HL-60 (cell line): ENCODE results near the gene NPEPL1.

Experiments
- DNase-seq, 2 experiments: peaks; one replicate each; pipeline ENCODE4 v3.0.0-alpha.2; 2010 to 2020; ENCODE audit warnings: low read depth in 1 of 2, low spot score in 1 of 2
- H3K27ac ChIP-seq: fragments of 250-450 bp; sonication (Bioruptor Pico); replicated peaks from 2 replicates; pipeline ENCODE4 v1.5.1; 2020; ENCODE audit warnings: mild to moderate bottlenecking, moderate library complexity
- H3K27me3 ChIP-seq: fragments of 250-450 bp; sonication (Bioruptor Pico); 2 replicates; pipeline ENCODE4 v1.5.1; 2021; ENCODE audit warnings: mild to moderate bottlenecking, moderate library complexity; ENCODE audit not compliant: insufficient read depth, poor library complexity, severe bottlenecking
- H3K4me3 ChIP-seq: replicated peaks from 2 replicates; pipeline ENCODE4 v1.5.1; 2011; ENCODE audit warnings: mild to moderate bottlenecking, control low read depth, low read length; ENCODE audit not compliant: insufficient read depth
- CTCF ChIP-seq: IDR thresholded peaks from one replicate; pipeline ENCODE4 v1.5.1; 2011; ENCODE audit warnings: low read length, control low read depth, inconsistent platforms; ENCODE audit not compliant: insufficient read depth
- GABPA ChIP-seq: IDR thresholded peaks from 2 replicates; pipeline ENCODE4 v1.6.1; 2012; ENCODE audit warnings: low read depth
- POLR2AphosphoS5 ChIP-seq: IDR thresholded peaks from 2 replicates; pipeline ENCODE4 v1.6.1; 2012; ENCODE audit warnings: low read depth
- SPI1 ChIP-seq: IDR thresholded peaks from 2 replicates; pipeline ENCODE4 v1.6.1; 2012; ENCODE audit warnings: low read depth, mild to moderate bottlenecking, borderline replicate concordance
- TF ChIP-seq, protein P1 (sequence below): IDR thresholded peaks from 2 replicates; pipeline ENCODE4 v1.6.1; 2012; ENCODE audit warnings: low read depth; ENCODE audit not compliant: insufficient replicate concordance

Gene NPEPL1

DNA sequence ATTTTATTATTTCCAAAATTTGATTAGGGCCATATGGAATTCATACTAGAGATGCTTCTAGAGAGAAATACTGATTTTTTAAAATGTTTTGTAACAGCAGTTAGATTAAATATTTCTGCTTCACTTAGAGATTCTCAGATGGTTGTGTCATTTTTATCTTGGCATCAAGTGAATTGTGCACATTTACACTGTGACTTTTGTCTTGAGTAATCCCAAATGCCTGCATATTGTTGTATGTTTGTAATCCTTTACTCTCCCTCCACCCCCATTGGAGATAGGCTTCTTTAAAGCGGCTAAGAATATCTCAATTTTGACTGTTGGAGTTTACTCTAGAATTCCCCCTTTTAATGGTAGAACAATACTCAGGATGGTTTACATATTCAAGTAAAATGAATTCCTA, 22.5 kb upstream of the NPEPL1 start:
- Histone ChIP-seq H3K27ac (no peak overlapping the region), H3K4me3 (no peak overlapping the region), H3K27me3 (no peaks in the 10 kb centered on the region)
- TF ChIP-seq SPI1 (no peak), GABPA (no peak), CTCF (no peak), POLR2AphosphoS5 (no peak)
- TF ChIP-seq, protein P1, sequence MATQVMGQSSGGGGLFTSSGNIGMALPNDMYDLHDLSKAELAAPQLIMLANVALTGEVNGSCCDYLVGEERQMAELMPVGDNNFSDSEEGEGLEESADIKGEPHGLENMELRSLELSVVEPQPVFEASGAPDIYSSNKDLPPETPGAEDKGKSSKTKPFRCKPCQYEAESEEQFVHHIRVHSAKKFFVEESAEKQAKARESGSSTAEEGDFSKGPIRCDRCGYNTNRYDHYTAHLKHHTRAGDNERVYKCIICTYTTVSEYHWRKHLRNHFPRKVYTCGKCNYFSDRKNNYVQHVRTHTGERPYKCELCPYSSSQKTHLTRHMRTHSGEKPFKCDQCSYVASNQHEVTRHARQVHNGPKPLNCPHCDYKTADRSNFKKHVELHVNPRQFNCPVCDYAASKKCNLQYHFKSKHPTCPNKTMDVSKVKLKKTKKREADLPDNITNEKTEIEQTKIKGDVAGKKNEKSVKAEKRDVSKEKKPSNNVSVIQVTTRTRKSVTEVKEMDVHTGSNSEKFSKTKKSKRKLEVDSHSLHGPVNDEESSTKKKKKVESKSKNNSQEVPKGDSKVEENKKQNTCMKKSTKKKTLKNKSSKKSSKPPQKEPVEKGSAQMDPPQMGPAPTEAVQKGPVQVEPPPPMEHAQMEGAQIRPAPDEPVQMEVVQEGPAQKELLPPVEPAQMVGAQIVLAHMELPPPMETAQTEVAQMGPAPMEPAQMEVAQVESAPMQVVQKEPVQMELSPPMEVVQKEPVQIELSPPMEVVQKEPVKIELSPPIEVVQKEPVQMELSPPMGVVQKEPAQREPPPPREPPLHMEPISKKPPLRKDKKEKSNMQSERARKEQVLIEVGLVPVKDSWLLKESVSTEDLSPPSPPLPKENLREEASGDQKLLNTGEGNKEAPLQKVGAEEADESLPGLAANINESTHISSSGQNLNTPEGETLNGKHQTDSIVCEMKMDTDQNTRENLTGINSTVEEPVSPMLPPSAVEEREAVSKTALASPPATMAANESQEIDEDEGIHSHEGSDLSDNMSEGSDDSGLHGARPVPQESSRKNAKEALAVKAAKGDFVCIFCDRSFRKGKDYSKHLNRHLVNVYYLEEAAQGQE, result no peak
- DNase-seq, result no peak

GRCh38 chr20:58670659-58671058, 21.9 kb upstream of the NPEPL1 start:
- Histone ChIP-seq H3K4me3 (no peak overlapping the region), H3K27me3 (no peaks in the 10 kb centered on the region), H3K27ac (no peak overlapping the region)
- no peak for DNase-seq
- TF ChIP-seq GABPA, result no peak
- TF ChIP-seq SPI1, result no peak
- TF ChIP-seq, protein P1, result no peak
- TF ChIP-seq POLR2AphosphoS5, result no peak
- no peak for TF ChIP-seq CTCF

DNA sequence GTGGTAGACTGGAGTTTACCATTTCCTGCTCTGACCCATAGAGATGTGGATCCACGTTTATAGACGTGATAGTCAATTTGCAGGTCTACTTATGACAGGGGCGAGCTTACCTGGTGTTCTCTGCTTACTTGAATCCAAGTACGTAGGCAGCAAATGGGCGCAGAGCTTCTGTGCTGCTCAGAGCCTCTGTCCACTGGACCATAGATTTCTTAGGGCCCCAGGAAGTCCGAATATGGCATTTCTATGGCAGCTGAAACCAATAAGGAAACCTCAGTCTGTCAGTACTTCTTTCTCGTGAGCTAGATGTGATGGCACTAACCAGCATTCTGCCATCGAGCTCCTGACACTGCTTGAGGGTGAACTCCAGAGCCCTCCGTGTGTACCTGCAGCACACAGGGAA, 19.5 kb upstream of the NPEPL1 start:
- Histone ChIP-seq H3K27me3 (no peaks in the 10 kb centered on the region), H3K4me3 (no peak overlapping the region), H3K27ac (no peak overlapping the region)
- no peak for DNase-seq
- TF ChIP-seq GABPA, result no peak

DNA sequence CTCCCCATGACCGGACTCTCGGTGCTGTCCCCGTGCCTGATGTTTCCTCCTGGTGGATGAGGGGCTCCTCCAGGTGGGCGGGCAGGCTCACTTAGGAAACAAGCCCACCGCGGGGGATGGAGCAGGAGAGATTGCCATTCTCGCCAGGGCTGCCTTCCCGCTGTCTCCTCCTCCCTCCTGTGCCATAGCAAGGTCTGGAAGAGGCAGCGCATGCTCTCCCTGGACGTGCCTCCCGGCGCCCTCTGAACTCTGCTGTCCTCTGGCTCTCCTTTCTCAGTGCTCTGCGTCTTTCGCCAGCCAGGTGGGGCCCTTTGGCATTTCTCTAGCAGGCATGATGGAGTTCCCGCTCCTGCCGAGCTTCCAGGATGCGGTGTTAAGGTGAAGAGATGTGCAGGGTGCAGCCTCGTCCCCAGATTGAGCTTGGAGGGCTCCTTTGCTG, 17.4 kb upstream of the NPEPL1 start:
- TF ChIP-seq SPI1 (no peak), CTCF (no peak), POLR2AphosphoS5 (no peak), GABPA (no peak)
- TF ChIP-seq, protein P1, result no peak
- no peak overlapping the region for H3K27ac ChIP-seq
- H3K27me3 ChIP-seq, result no peaks in the 10 kb centered on the region
- no peak overlapping the region for H3K4me3 ChIP-seq
- no peak for DNase-seq
